ENCODE data around the gene NECAP2.

Gene NECAP2

GRCh38 chr1:16440131-16440469 lies 424 bp upstream of the NECAP2 start:
- peak overlapping the region; percentile 91 for H3K4me3 ChIP-seq
- DNase-seq (ENCODE audit: low spot score) = no peak
- peak overlapping the region; percentile 53 to 88 for H3K27ac ChIP-seq
- no peak for TF ChIP-seq CTCF (IDR thresholded peaks at IDR 0.05)

DNA sequence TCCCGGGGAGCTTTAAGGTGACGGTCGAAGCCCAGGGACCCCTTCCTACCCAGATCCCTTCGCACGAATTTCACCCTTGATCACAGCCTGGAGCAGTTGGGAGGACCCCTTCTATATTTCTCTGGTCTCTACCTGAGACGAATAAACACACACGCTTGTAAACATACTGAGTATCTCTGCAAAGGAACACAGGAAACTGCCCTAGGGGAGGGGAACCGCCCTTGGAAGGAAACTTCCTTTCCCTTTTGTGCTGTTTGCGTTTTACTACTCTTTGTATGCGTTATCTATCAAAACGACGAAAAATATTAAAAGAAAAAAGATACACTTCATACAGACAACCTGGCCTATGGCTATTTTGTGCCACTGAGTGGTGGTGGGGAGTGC lies 750 bp downstream of the NECAP2 start:
- Histone ChIP-seq H3K4me3 (peak overlapping the region; percentile 91), H3K27ac (peak overlapping the region in 1 of 2 donors; percentile 88)
- no peak for DNase-seq (ENCODE audit: low spot score)
- no peak for TF ChIP-seq CTCF (IDR thresholded peaks at IDR 0.05)

GRCh38 chr1:16442265-16442664 lies 1.7 kb downstream of the NECAP2 start:
- no peak for TF ChIP-seq CTCF (IDR thresholded peaks at IDR 0.05)
- no peak overlapping the region for H3K4me3 ChIP-seq
- peak overlapping the region in 1 of 2 donors; percentile 4 for H3K27ac ChIP-seq
- DNase-seq (ENCODE audit: low spot score) = no peak

DNA sequence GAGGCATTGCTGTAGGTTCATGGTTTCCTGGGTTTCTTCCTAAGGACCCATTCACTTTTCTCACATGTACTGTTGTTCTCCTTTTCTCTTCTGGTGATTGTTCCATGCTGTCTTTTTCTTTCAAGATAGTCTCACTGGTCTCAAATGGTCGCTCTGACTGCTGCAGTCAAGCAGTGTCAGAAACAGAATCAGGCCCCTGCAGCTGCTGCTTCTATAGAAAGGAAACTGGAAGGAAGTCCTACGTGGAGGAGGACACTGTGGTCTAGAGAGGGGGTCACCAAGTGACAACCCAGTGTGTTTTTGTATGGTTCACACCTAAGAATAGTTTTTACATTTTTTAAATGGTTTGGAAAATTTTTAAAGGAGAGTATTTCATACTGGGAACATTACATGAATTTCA lies 2.4 kb downstream of the NECAP2 start:
- Histone ChIP-seq H3K27ac (no peak overlapping the region), H3K4me3 (no peak overlapping the region)
- no peak for DNase-seq (ENCODE audit: low spot score)
- no peak for TF ChIP-seq CTCF (IDR thresholded peaks at IDR 0.05)

DNA sequence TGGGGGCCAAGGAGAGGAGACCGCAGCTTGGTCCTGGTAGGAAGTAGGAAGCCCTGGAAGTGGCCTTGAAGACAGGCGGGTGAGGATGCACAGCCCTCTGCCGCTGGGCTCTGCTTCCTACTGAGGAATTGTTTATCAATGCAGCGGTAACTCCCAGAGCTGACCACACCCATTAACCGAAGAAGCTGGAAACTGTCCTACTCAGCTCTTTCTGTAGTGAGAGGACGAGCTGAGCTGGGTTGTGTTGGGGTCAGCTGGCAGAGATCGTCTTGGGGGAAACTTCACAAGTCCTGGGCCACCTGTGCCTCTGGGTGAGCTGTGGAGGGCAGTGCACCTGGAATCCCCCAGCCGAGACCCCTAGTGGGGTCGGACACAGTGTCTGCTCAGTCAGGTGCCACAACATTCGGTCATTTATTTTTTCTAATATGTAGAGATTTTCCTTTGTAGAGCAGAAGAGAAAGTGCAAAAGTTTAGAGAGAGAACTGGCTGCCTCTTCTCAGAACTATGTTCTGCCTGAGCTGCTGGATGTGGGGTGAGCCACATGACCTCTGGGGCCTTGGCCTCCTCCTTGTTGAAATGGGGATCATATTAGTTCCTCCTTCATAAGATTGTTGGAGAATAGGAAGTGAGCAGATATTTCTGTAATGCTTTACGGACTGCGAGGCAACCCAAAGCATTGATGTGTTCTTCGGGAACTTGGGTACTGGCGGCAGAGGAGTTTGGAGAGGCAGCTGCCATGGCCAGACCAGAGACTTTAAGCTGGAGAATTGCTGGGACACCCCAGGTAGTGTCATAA lies 3.6 kb downstream of the NECAP2 start:
- peak overlapping the region in 1 of 2 donors; percentile 50 for H3K27ac ChIP-seq
- no peak for DNase-seq (ENCODE audit: low spot score)
- TF ChIP-seq CTCF (IDR thresholded peaks at IDR 0.05) = no peak
- H3K4me3 ChIP-seq = no peak overlapping the region

DNA sequence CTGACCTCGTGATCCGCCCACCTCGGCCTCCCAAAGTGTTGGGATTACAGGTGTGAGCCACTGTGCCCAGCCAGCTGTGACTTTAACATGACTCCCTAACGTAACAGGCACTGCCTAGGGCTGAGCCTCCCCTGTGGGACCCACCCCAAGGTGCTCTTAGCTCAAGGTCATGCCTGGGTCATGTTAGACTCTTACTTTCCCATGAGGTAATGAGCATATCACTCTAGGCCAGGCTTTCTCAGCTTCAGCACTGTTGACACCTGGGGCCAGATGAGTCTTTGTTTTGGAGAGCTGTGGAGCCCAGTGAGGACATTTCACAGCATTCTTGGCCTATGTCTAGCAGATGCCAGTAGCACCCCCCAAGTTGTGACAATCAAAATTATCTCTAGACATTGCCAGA lies 4.5 kb downstream of the NECAP2 start:
- Histone ChIP-seq H3K27ac (no peak overlapping the region), H3K4me3 (no peak overlapping the region)
- TF ChIP-seq CTCF (IDR thresholded peaks at IDR 0.05) = no peak
- no peak for DNase-seq (ENCODE audit: low spot score)

DNA sequence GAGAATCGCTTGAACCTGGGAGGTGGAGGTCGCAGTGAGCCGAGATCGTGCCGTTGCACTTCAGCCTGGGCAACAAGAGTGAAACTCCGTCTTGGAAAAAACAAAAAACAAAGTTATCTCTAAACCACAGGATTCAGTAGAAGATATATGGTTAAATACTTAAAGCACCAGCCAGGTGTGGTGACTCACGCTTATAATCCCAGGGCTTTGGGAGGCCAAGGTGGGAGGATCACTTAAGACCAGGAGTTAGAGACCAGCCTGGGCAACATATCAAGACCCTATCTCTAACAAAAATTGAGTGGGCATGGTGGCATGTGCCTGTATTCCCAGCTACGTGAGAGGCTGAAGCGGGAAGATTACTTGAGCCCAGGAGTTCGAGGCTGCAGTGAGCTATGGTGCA lies 5.6 kb downstream of the NECAP2 start:
- no peak for DNase-seq (ENCODE audit: low spot score)
- TF ChIP-seq CTCF (IDR thresholded peaks at IDR 0.05) = no peak
- H3K4me3 ChIP-seq = no peak overlapping the region
- no peak overlapping the region for H3K27ac ChIP-seq

Measured in coronary artery (tissue), 2 donors.